HL-60 (cell line): ENCODE data around the gene CFAP61.

Experiments used
- DNase-seq, 2 experiments: peaks; one replicate each; pipeline ENCODE4 v3.0.0-alpha.2; 2010 to 2020; ENCODE audit warnings: low read depth in 1 of 2, low spot score in 1 of 2
- H3K27ac ChIP-seq: fragments of 250-450 bp; sonication (Bioruptor Pico); replicated peaks from 2 replicates; pipeline ENCODE4 v1.5.1; 2020; ENCODE audit warnings: mild to moderate bottlenecking, moderate library complexity
- H3K27me3 ChIP-seq: fragments of 250-450 bp; sonication (Bioruptor Pico); 2 replicates; pipeline ENCODE4 v1.5.1; 2021; ENCODE audit warnings: mild to moderate bottlenecking, moderate library complexity; ENCODE audit not compliant: insufficient read depth, poor library complexity, severe bottlenecking
- H3K4me3 ChIP-seq: replicated peaks from 2 replicates; pipeline ENCODE4 v1.5.1; 2011; ENCODE audit warnings: mild to moderate bottlenecking, control low read depth, low read length; ENCODE audit not compliant: insufficient read depth
- CTCF ChIP-seq: IDR thresholded peaks from one replicate; pipeline ENCODE4 v1.5.1; 2011; ENCODE audit warnings: low read length, control low read depth, inconsistent platforms; ENCODE audit not compliant: insufficient read depth
- GABPA ChIP-seq: IDR thresholded peaks from 2 replicates; pipeline ENCODE4 v1.6.1; 2012; ENCODE audit warnings: low read depth
- POLR2AphosphoS5 ChIP-seq: IDR thresholded peaks from 2 replicates; pipeline ENCODE4 v1.6.1; 2012; ENCODE audit warnings: low read depth
- SPI1 ChIP-seq: IDR thresholded peaks from 2 replicates; pipeline ENCODE4 v1.6.1; 2012; ENCODE audit warnings: low read depth, mild to moderate bottlenecking, borderline replicate concordance
- TF ChIP-seq, protein P1 (sequence below): IDR thresholded peaks from 2 replicates; pipeline ENCODE4 v1.6.1; 2012; ENCODE audit warnings: low read depth; ENCODE audit not compliant: insufficient replicate concordance

The CFAP61 gene

DNA sequence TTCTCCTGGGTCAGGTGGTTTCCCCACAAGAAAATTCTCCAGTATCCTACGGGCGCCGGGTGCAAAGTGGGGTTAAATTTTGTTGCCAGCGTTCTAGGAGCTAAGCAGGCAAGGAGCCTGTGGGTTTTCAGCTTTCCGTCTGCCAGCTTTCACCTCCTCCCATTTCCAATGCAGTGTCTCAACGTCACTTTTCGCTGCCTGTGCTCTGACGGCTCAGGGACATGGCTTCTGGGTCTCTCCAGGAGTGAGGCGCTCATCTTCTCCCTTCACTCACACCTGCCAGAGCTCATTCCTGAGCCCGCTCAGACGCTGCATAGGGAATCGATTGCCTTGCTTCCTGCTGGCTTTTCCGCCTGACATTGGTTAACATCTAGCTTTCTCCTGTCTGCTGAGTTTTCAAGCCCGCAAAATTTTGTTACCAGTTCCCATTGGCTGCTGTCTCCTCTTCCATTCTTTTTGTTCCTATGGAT, 42.5 kb upstream of the CFAP61 start:
- H3K27ac ChIP-seq, result no peak overlapping the region
- TF ChIP-seq POLR2AphosphoS5 (no peak), SPI1 (no peak), GABPA (no peak), CTCF (no peak)
- TF ChIP-seq, protein P1, sequence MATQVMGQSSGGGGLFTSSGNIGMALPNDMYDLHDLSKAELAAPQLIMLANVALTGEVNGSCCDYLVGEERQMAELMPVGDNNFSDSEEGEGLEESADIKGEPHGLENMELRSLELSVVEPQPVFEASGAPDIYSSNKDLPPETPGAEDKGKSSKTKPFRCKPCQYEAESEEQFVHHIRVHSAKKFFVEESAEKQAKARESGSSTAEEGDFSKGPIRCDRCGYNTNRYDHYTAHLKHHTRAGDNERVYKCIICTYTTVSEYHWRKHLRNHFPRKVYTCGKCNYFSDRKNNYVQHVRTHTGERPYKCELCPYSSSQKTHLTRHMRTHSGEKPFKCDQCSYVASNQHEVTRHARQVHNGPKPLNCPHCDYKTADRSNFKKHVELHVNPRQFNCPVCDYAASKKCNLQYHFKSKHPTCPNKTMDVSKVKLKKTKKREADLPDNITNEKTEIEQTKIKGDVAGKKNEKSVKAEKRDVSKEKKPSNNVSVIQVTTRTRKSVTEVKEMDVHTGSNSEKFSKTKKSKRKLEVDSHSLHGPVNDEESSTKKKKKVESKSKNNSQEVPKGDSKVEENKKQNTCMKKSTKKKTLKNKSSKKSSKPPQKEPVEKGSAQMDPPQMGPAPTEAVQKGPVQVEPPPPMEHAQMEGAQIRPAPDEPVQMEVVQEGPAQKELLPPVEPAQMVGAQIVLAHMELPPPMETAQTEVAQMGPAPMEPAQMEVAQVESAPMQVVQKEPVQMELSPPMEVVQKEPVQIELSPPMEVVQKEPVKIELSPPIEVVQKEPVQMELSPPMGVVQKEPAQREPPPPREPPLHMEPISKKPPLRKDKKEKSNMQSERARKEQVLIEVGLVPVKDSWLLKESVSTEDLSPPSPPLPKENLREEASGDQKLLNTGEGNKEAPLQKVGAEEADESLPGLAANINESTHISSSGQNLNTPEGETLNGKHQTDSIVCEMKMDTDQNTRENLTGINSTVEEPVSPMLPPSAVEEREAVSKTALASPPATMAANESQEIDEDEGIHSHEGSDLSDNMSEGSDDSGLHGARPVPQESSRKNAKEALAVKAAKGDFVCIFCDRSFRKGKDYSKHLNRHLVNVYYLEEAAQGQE, result no peak
- no peak overlapping the region for H3K4me3 ChIP-seq
- H3K27me3 ChIP-seq, result no peaks in the 10 kb centered on the region
- no peak for DNase-seq

- Histone ChIP-seq H3K27me3 (no peaks in the 10 kb centered on the region), H3K27ac (no peak overlapping the region), H3K4me3 (no peak overlapping the region)
- no peak for DNase-seq
- TF ChIP-seq SPI1, result no peak
- TF ChIP-seq CTCF, result no peak
- TF ChIP-seq, protein P1, result no peak
- TF ChIP-seq POLR2AphosphoS5, result no peak
- no peak for TF ChIP-seq GABPA
Observed at GRCh38 chr20:20010639-20011500, 41.5 kb upstream of the CFAP61 start.

GRCh38 chr20:20012541-20012940, 39.8 kb upstream of the CFAP61 start:
- DNase-seq, result no peak
- Histone ChIP-seq H3K27me3 (no peaks in the 10 kb centered on the region), H3K27ac (no peak overlapping the region), H3K4me3 (no peak overlapping the region)
- TF ChIP-seq CTCF (no peak), GABPA (no peak), SPI1 (no peak), POLR2AphosphoS5 (no peak)
- TF ChIP-seq, protein P1, result no peak
